ENCODE data around the gene SNX1. TPM values are rescaled to one million over a fixed set of nuclear protein-coding genes. Genes with fewer than 3 reads are reported as not detected.

Gene SNX1
- total and polyA plus RNA-seq, 2 of the 13 experiments (the other 11 are each of a cell fraction or from before 2014, with no cell fraction given): 29.3 to 60.1 TPM

DNA sequence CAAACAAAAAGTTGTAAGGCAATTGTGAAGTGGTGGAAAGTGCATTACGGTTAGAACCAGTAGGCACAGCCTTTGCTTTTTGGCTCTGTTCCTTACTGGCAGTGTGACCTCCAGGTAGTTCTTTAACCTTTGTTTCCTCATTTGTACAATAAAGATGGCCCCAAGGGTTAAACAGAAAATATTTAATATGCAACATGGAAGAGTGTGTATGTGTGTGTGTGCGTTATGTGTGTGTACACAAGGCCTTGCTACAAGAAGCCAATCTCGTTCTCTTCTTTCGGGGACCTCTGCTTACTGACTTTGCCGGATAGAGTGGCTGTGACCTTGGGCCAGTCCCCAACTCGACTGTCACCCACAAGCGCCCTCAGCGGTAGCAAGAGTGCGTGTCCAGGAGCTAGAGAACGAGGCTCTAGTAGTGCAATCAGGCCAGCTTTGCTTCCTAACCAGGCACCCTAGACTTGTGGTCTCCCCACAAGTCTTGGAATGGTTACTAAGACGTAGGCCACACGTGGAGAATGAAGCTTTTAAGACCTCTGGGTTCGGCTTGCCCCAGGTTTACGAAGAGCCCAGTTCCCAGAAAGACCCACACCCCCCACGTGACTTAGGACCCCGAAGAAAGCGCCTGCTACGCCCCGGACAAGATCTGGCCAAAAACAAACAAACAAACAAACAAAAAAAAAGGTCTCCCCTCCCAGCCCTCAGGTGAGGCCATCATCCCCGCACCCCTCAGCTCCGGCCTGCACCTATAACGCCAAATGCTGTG, 2.7 kb upstream of the SNX1 start (continued):
- TF ChIP-seq FOXA1 (IDR thresholded peaks at IDR 0.05) (no peak), FOXA1 (CRISPR knock-in tag; IDR thresholded peaks at IDR 0.05) (peak; percentile 63; the same call in 1 of the 2 replicates), ZNF33A (CRISPR knock-in tag; IDR thresholded peaks at IDR 0.05; ENCODE audit: borderline replicate concordance) (no peak), TBL1XR1 (IDR thresholded peaks at IDR 0.05; ENCODE audit: borderline replicate concordance, low read length, partially characterized antibody) (no peak), CREM (IDR thresholded peaks at IDR 0.05) (no peak), CREM (CRISPR knock-in tag; IDR thresholded peaks at IDR 0.05) (no peak), ZNF3 (CRISPR knock-in tag; IDR thresholded peaks at IDR 0.05) (no peak), ZBTB7A (CRISPR knock-in tag; IDR thresholded peaks at IDR 0.05) (no peak), ZNF335 (CRISPR knock-in tag; IDR thresholded peaks at IDR 0.05) (peak; percentile 97; the same call in 1 of the 2 replicates), YEATS4 (CRISPR knock-in tag; IDR thresholded peaks at IDR 0.05; ENCODE audit: borderline replicate concordance) (peak; percentile 8; the same call in 1 of the 2 replicates), ZBTB8A (CRISPR knock-in tag; IDR thresholded peaks at IDR 0.05; ENCODE audit: borderline replicate concordance, low read depth) (no peak), RFX3 (CRISPR knock-in tag; IDR thresholded peaks at IDR 0.05) (no peak), POGZ (CRISPR knock-in tag; IDR thresholded peaks at IDR 0.05) (no peak), ZNF660 (CRISPR knock-in tag; IDR thresholded peaks at IDR 0.05; ENCODE audit: borderline replicate concordance, low read depth) (no peak), ARNT2 (CRISPR knock-in tag; IDR thresholded peaks at IDR 0.05; ENCODE audit: low read depth) (0 out of 2 replicates have a peak, but pooled peaks have one; percentile 25), ZNF790 (CRISPR knock-in tag; IDR thresholded peaks at IDR 0.05; ENCODE audit: borderline replicate concordance) (no peak), ZNF737 (CRISPR knock-in tag; IDR thresholded peaks at IDR 0.05; ENCODE audit: borderline replicate concordance) (no peak), NONO (IDR thresholded peaks at IDR 0.05) (no peak), NONO (CRISPR knock-in tag; conservative IDR thresholded peaks at IDR 0.05) (no peak)
- TF ChIP-seq, protein P1, sequence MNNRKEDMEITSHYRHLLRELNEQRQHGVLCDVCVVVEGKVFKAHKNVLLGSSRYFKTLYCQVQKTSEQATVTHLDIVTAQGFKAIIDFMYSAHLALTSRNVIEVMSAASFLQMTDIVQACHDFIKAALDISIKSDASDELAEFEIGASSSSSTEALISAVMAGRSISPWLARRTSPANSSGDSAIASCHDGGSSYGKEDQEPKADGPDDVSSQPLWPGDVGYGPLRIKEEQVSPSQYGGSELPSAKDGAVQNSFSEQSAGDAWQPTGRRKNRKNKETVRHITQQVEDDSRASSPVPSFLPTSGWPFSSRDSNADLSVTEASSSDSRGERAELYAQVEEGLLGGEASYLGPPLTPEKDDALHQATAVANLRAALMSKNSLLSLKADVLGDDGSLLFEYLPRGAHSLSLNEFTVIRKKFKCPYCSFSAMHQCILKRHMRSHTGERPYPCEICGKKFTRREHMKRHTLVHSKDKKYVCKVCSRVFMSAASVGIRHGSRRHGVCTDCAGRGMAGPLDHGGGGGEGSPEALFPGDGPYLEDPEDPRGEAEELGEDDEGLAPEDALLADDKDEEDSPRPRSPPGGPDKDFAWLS (CRISPR knock-in tag; IDR thresholded peaks at IDR 0.05; ENCODE audit: borderline replicate concordance): no peak
- TF ChIP-seq, protein P2, sequence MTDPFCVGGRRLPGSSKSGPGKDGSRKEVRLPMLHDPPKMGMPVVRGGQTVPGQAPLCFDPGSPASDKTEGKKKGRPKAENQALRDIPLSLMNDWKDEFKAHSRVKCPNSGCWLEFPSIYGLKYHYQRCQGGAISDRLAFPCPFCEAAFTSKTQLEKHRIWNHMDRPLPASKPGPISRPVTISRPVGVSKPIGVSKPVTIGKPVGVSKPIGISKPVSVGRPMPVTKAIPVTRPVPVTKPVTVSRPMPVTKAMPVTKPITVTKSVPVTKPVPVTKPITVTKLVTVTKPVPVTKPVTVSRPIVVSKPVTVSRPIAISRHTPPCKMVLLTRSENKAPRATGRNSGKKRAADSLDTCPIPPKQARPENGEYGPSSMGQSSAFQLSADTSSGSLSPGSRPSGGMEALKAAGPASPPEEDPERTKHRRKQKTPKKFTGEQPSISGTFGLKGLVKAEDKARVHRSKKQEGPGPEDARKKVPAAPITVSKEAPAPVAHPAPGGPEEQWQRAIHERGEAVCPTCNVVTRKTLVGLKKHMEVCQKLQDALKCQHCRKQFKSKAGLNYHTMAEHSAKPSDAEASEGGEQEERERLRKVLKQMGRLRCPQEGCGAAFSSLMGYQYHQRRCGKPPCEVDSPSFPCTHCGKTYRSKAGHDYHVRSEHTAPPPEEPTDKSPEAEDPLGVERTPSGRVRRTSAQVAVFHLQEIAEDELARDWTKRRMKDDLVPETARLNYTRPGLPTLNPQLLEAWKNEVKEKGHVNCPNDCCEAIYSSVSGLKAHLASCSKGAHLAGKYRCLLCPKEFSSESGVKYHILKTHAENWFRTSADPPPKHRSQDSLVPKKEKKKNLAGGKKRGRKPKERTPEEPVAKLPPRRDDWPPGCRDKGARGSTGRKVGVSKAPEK (CRISPR knock-in tag; IDR thresholded peaks at IDR 0.05; ENCODE audit: borderline replicate concordance): no peak
- TF ChIP-seq, protein P3, sequence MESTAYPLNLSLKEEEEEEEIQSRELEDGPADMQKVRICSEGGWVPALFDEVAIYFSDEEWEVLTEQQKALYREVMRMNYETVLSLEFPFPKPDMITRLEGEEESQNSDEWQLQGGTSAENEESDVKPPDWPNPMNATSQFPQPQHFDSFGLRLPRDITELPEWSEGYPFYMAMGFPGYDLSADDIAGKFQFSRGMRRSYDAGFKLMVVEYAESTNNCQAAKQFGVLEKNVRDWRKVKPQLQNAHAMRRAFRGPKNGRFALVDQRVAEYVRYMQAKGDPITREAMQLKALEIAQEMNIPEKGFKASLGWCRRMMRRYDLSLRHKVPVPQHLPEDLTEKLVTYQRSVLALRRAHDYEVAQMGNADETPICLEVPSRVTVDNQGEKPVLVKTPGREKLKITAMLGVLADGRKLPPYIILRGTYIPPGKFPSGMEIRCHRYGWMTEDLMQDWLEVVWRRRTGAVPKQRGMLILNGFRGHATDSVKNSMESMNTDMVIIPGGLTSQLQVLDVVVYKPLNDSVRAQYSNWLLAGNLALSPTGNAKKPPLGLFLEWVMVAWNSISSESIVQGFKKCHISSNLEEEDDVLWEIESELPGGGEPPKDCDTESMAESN (CRISPR knock-in tag; conservative IDR thresholded peaks at IDR 0.05): no peak
- TF ChIP-seq, protein P4, sequence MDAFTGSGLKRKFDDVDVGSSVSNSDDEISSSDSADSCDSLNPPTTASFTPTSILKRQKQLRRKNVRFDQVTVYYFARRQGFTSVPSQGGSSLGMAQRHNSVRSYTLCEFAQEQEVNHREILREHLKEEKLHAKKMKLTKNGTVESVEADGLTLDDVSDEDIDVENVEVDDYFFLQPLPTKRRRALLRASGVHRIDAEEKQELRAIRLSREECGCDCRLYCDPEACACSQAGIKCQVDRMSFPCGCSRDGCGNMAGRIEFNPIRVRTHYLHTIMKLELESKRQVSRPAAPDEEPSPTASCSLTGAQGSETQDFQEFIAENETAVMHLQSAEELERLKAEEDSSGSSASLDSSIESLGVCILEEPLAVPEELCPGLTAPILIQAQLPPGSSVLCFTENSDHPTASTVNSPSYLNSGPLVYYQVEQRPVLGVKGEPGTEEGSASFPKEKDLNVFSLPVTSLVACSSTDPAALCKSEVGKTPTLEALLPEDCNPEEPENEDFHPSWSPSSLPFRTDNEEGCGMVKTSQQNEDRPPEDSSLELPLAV (CRISPR knock-in tag; conservative IDR thresholded peaks at IDR 0.05; ENCODE audit: low read depth): no peak

All from HepG2 (cell line).